ENCODE results near the gene C10orf120.

The C10orf120 gene

GRCh38 chr10:122699796-122700455, at the start of gene C10orf120:
C10orf120 (minus strand) TSS chr10:122699846; CDS start chr10:122699790, 56 bp downstream.
- H3K4me3 ChIP-seq (replicated peaks; ENCODE audit: low read depth, low read length): no peak within 1 kb of the TSS
- TF ChIP-seq, protein P1, sequence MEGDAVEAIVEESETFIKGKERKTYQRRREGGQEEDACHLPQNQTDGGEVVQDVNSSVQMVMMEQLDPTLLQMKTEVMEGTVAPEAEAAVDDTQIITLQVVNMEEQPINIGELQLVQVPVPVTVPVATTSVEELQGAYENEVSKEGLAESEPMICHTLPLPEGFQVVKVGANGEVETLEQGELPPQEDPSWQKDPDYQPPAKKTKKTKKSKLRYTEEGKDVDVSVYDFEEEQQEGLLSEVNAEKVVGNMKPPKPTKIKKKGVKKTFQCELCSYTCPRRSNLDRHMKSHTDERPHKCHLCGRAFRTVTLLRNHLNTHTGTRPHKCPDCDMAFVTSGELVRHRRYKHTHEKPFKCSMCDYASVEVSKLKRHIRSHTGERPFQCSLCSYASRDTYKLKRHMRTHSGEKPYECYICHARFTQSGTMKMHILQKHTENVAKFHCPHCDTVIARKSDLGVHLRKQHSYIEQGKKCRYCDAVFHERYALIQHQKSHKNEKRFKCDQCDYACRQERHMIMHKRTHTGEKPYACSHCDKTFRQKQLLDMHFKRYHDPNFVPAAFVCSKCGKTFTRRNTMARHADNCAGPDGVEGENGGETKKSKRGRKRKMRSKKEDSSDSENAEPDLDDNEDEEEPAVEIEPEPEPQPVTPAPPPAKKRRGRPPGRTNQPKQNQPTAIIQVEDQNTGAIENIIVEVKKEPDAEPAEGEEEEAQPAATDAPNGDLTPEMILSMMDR (IDR thresholded peaks at IDR 0.05; ENCODE audit: low read length, missing control alignments): no peak
- no peak for DNase-seq (ENCODE audit: low read depth)

- no peak overlapping the region for H3K4me3 ChIP-seq (replicated peaks; ENCODE audit: low read depth, low read length)
- no peak for DNase-seq (ENCODE audit: low read depth)
- TF ChIP-seq, protein P1 (IDR thresholded peaks at IDR 0.05; ENCODE audit: low read length, missing control alignments): no peak
Measured at GRCh38 chr10:122748496-122748895, 48.9 kb upstream of the C10orf120 start.

DNA sequence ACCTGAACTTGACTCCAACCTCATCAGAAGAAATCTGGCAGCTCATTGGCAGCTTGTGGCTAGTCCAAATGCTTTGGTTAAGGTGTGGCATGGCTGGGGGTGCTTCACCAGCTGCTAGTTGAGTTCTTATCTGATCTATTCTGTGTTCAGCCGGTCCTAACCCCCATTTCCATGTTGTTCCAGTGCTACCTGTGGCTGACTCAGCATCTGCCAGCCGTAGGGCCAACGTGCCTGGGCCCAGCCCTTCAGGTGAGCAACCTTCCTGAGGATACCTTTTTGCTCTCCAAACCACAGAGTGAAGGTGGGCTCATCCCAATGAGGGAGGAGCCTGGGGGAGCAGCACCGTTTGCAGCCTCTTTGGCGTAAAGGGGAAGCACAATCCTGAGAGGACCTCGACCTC, 46.8 kb upstream of the C10orf120 start:
- DNase-seq (ENCODE audit: low read depth): no peak
- H3K4me3 ChIP-seq (replicated peaks; ENCODE audit: low read depth, low read length): no peak overlapping the region
- TF ChIP-seq, protein P1 (IDR thresholded peaks at IDR 0.05; ENCODE audit: low read length, missing control alignments): no peak

- no peak overlapping the region for H3K4me3 ChIP-seq (replicated peaks; ENCODE audit: low read depth, low read length)
- DNase-seq (ENCODE audit: low read depth): no peak
- TF ChIP-seq, protein P1 (IDR thresholded peaks at IDR 0.05; ENCODE audit: low read length, missing control alignments): no peak
Measured at GRCh38 chr10:122744257-122744656, 44.6 kb upstream of the C10orf120 start.

DNA sequence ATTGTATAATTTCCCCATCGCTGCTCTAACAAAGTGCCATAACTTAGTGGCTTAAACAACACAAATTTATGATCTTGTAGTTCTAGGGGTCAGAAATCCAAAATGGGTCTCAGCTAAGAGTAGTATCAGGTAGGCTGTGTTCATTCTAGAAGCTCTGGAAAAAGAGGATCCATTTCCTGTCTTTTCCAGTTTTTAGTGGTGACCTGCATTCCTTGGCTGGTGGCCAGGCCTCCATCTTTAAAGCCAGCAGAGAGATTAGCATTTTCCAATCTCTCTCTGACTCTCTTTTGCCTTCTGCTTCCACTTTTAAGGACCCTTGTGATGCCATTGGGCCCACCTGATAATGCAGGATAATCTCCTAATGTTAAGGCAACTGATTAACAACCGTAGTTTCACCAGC, 41.0 kb upstream of the C10orf120 start:
- no peak overlapping the region for H3K4me3 ChIP-seq (replicated peaks; ENCODE audit: low read depth, low read length)
- TF ChIP-seq, protein P1 (IDR thresholded peaks at IDR 0.05; ENCODE audit: low read length, missing control alignments): no peak
- no peak for DNase-seq (ENCODE audit: low read depth)

DNA sequence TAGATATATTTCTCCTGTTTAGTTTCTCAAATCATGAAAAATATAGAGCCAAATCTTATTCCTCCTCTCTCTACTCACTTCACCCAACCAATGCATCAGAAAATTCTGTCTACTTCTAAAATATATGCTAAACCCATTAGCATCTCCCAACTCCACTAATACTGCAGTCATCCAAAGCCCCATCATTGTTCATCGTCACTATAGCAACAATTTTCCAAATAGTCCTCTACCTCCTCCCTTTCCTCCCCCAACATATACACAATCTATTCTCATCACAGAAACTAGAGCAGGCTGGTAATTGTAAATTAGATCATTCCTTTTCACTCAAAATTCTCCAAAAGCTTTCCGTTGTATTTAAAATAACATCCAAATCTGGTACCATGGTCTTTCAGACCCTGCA, 38.4 kb upstream of the C10orf120 start:
- no peak overlapping the region for H3K4me3 ChIP-seq (replicated peaks; ENCODE audit: low read depth, low read length)
- TF ChIP-seq, protein P1 (IDR thresholded peaks at IDR 0.05; ENCODE audit: low read length, missing control alignments): no peak
- no peak for DNase-seq (ENCODE audit: low read depth)
